OCI-LY7 (cell line): ENCODE results near the gene APBB1. TPM values are rescaled to one million over a fixed set of nuclear protein-coding genes. Genes with fewer than 3 reads are reported as not detected.

Source experiments
- BruUV-seq: library from RNA; stranded (reverse); fragments of 400-500 nt; replicated peaks from 2 replicates; lab custom pipeline; 2021; lab: Mats Ljungman, UMichigan
- CTCF ChIA-PET: fragments of 300-600 bp; sonication (Branson Sonifier 250); formaldehyde crosslinking; loops from one replicate; lab custom pipeline; 2022; ENCODE audit warnings: antibody characterized with exemption; ENCODE audit not compliant: unreplicated experiment; lab: Charles Lee
- POLR2A ChIA-PET: fragments of 300-600 bp; sonication (Branson Sonifier 250); formaldehyde crosslinking; loops from one replicate; lab custom pipeline; 2022; ENCODE audit warnings: antibody characterized with exemption; lab: Charles Lee
- DNase-seq: peaks from one replicate; pipeline ENCODE4 v3.0.0-alpha.2; 2015; ENCODE audit warnings: low spot score
- H2AFZ ChIP-seq: fragments of 200-600 bp; sonication (generic), shearing (Covaris generic); 2 replicates; pipeline ENCODE4 v1.6.1; 2014; ENCODE audit warnings: mild to moderate bottlenecking, antibody characterized with exemption, low read length, moderate library complexity
- H3K27ac ChIP-seq: fragments of 200-600 bp; sonication (generic); 2 replicates; pipeline ENCODE4 v1.5.1; 2014; ENCODE audit warnings: mixed run types, low read depth, mild to moderate bottlenecking, moderate library complexity, low read length, inconsistent platforms; ENCODE audit not compliant: poor library complexity, severe bottlenecking
- H3K36me3 ChIP-seq: fragments of 200-600 bp; sonication (generic); 2 replicates; pipeline ENCODE4 v1.6.1; 2014; ENCODE audit warnings: mild to moderate bottlenecking, antibody characterized with exemption, low read length, moderate library complexity, mixed read lengths; ENCODE audit not compliant: insufficient read depth
- H3K4me1 ChIP-seq: fragments of 200-600 bp; sonication (generic); 2 replicates; pipeline ENCODE4 v1.5.1; 2014; ENCODE audit warnings: mild to moderate bottlenecking, low read length; ENCODE audit not compliant: insufficient read depth, poor library complexity, severe bottlenecking
- H3K4me2 ChIP-seq: fragments of 200-600 bp; sonication (generic); 2 replicates; pipeline ENCODE4 v1.6.1; 2014; ENCODE audit warnings: mild to moderate bottlenecking, low read length
- H3K4me3 ChIP-seq: fragments of 200-600 bp; sonication (generic); 2 replicates; pipeline ENCODE4 v1.5.1; 2014; ENCODE audit warnings: mild to moderate bottlenecking, low read depth, low read length; ENCODE audit not compliant: poor library complexity, severe bottlenecking
- H3K79me2 ChIP-seq: fragments of 200-600 bp; sonication (generic); 2 replicates; pipeline ENCODE4 v1.6.1; 2016; ENCODE audit warnings: low read depth, mild to moderate bottlenecking, low read length, moderate library complexity, mixed read lengths; ENCODE audit not compliant: insufficient read depth
- H3K9me2 ChIP-seq: fragments of 200-600 bp; sonication (generic); 2 replicates; pipeline ENCODE4 v1.6.1; 2016; ENCODE audit warnings: mild to moderate bottlenecking, low read length, mixed read lengths; ENCODE audit not compliant: insufficient read depth
- H3K9me3 ChIP-seq: fragments of 200-600 bp; sonication (generic); 2 replicates; pipeline ENCODE4 v1.6.1; 2014; ENCODE audit warnings: mild to moderate bottlenecking, mixed run types, low read length, mixed read lengths
- H4K20me1 ChIP-seq: fragments of 200-600 bp; sonication (generic); 2 replicates; pipeline ENCODE4 v1.6.1; 2014; ENCODE audit warnings: mild to moderate bottlenecking, antibody characterized with exemption, low read length, moderate library complexity, mixed read lengths; ENCODE audit not compliant: insufficient read depth
- CTCF ChIP-seq: fragments of 200-600 bp; sonication (generic); conservative IDR thresholded peaks from 2 replicates; pipeline ENCODE4 v1.5.1; 2014; ENCODE audit warnings: mild to moderate bottlenecking, antibody characterized with exemption, low read length, moderate library complexity, mixed read lengths
- EZH2phosphoT487 ChIP-seq: fragments of 200-600 bp; sonication (generic); IDR thresholded peaks from 2 replicates; pipeline ENCODE4 v1.6.1; 2018; ENCODE audit warnings: low read depth, borderline replicate concordance, mild to moderate bottlenecking, mixed run types, antibody characterized with exemption, low read length, moderate library complexity, mixed read lengths
- intact Hi-C: fragments of 100-400 bp; cut with micrococcal nuclease; formaldehyde crosslinking; loops from one replicate; pipeline ENCODE4 v1.10.0; 2022; ENCODE audit not compliant: unreplicated experiment
- total RNA-seq, 2 experiments: library from RNA; depleted of rRNA in 1 of 2; stranded (reverse); fragments of >200 nt in 1 of 2; shearing (Covaris generic) in 1 of 2; gene quantifications; 2 replicates each; pipeline ENCODE4 v1.2.3, GENCODE V29; 2014 to 2022

Gene APBB1
- total RNA-seq, 2 experiments from 2014 or later = 25.5 to 30.4 TPM

GRCh38 chr11:6354651-6355485, 64.0 kb downstream of the APBB1 start:
- Histone ChIP-seq H3K4me2 (no peak overlapping the region), H4K20me1 (no peaks in the 10 kb centered on the region), H3K9me2 (no peaks in the 10 kb centered on the region), H2AFZ (no peak overlapping the region), H3K27ac (no peak overlapping the region), H3K4me3 (no peak overlapping the region), H3K9me3 (no peaks in the 10 kb centered on the region), H3K36me3 (no peaks in the 10 kb centered on the region), H3K79me2 (no peaks in the 10 kb centered on the region), H3K4me1 (no peaks in the 10 kb centered on the region)
- no TSS peak for BruUV-seq
- intact Hi-C loops = loop anchor here (5.0 kb wide), 1 partner anchor 58 kb away; no protein-coding TSS in a partner anchor
- DNase-seq = no peak
- POLR2A ChIA-PET = interaction anchor here (0.5 to 0.9 kb wide), 3 partner anchors 24 to 328 kb away, joined by 3 to 7 read pairs (median 3); no protein-coding TSS in a partner anchor
- TF ChIP-seq EZH2phosphoT487 = no peak
- TF ChIP-seq CTCF = no peak
- CTCF ChIA-PET = interaction anchor here (1.3 to 2.0 kb wide), 2 partner anchors 8 to 48 kb away, joined by 3 to 8 read pairs; no protein-coding TSS in a partner anchor

GRCh38 chr11:6353367-6353987, 65.4 kb downstream of the APBB1 start:
- peak; percentile 78 for DNase-seq
- Histone ChIP-seq H3K36me3 (no peaks in the 10 kb centered on the region), H4K20me1 (no peaks in the 10 kb centered on the region), H3K79me2 (no peaks in the 10 kb centered on the region), H3K4me1 (no peaks in the 10 kb centered on the region), H3K27ac (no peak overlapping the region), H2AFZ (no peak overlapping the region), H3K4me2 (no peak overlapping the region), H3K4me3 (no peak overlapping the region), H3K9me3 (no peaks in the 10 kb centered on the region), H3K9me2 (no peaks in the 10 kb centered on the region)
- CTCF ChIA-PET = interaction anchor here (0.5 to 2.0 kb wide), 4 partner anchors 9 to 52 kb away, joined by 3 to 8 read pairs (median 4); partner anchors contain the start of gene SMPD1
- intact Hi-C loops = loop anchor here (1.0 to 5.0 kb wide), 4 partner anchors 56 to 361 kb away; no protein-coding TSS in a partner anchor
- TF ChIP-seq EZH2phosphoT487 (no peak), CTCF (peak; percentile 99)
- no TSS peak for BruUV-seq
- POLR2A ChIA-PET = interaction anchor here (0.6 to 1.0 kb wide), 2 partner anchors 29 to 103 kb away, joined by 3 to 7 read pairs; no protein-coding TSS in a partner anchor
